ENCODE results near the gene ZNF280B. TPM values are rescaled to one million over a fixed set of nuclear protein-coding genes. Genes with fewer than 3 reads are reported as not detected.

The ZNF280B gene
- 2.7 TPM for polyA plus RNA-seq (2013, experiment 1 of 2; ENCODE audit: insufficient read length)
- polyA plus RNA-seq (2013, experiment 2 of 2; ENCODE audit: insufficient read length) = 2.9 TPM

DNA sequence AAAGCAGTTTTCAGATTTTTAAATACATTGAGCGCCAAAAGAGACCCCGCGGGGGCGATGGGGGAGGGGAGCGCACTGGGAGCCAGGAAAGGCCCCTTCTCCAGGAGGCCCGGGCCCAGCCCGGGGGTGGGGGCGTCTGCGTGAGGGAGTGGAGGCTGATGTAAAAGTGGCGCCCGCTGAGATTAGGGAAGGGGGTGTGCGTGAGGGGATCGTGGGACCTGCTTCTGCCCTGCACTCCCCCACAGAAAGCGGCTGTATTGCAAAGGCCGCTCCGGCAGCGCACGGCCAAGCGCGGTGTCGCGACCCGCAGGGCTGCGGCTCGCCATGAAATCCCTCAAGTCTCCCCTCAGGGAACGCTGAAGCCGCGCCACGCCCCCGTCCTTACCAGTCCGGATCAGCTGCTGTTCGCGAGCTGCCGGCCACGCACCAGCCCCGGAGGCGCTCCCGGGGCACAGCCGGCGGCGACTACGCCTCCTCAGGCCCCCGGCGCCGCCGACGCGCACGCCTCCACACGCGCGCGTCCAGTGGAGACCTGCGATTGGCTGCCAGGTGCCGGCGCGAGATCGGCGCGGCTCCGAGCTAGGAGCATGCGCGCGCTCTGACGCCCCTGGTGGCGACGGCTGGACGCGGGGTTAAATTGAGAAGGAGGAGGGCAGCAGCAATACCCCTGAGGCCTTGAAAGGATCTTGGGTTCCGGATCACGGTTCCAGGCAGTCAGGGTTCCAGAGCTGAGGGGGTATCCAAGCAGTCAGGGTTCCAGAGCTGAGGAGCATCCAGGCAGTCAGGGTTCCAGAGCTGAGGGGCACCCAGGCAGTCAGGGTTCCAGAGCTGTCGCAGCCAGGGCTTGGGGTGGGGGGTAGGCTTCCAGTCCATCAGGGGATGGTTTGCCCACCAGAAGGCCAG is at the start of gene ZNF280B:
ZNF280B (minus strand) TSS at position 469 of the 903 bp plus-strand sequence. CDS start 19,344 bp downstream, outside the sequence.
- peak; percentile 88 for DNase-seq

DNA sequence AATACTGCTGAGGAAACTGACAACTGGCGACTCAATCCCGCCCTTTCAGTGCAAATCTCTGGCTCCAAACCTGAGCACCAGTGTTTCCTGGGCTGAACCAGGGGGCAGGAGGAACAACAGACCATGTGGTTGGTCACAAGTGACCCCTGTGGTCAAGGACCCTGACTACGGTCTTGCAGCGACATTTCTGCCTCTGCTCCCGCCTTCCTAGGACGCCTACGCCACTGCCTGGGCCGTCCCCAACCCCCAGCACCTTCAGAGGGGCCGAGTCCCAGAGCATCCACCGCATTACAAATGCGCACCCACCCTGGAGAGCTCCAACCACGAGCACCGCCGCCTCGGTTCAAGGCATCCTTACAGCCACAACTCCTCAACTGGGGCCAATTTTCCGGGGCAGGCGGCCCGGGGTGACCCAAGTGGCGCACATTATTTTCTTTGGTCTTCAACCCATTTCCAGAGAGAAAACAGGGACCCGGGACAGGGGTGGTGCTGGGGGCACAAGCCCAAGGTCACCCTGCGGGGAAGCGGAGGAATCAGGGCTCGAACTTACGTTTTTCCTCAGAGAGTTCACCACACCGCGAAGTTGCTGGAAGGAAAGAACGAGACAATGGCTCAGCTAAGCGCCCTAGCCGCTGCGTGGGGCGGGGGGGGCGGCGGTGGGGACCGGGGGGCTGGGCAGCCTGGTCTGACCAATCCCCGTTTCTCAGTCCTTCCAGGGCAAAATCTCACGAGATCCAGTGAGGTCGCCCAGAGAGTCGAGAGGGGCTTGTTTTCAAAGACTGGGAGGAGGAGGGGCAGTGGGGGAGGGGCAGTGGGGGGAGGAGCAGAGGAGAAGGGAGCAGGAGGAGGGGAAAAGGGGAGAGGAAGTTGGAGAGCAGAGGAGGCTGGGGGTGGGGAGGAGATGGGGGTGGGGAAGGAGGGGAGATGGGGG is 48.7 kb upstream of the ZNF280B start:
- no peak for DNase-seq

DNA sequence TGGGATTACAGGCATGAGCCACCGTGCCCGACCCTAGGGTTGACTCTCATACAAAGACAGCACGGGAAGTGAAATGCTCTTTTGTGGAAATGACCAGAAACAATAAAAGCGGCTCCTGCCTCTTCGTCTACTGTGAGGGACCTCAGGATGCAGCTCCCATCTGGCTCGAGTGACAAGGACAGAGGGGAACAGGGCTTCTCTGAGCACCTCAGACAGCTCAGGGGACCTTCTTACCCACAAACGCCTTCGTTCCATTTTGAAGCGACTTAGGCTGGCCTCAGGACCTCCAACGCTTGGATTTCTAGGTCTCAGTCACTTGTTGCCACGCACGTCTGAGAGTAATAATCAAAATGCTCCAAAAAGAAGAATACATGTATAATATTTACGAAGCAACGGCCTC is 48.0 kb upstream of the ZNF280B start:
- no peak for DNase-seq

GRCh38 chr22:22555596-22555995 is 47.1 kb upstream of the ZNF280B start:
- DNase-seq = no peak

DNA sequence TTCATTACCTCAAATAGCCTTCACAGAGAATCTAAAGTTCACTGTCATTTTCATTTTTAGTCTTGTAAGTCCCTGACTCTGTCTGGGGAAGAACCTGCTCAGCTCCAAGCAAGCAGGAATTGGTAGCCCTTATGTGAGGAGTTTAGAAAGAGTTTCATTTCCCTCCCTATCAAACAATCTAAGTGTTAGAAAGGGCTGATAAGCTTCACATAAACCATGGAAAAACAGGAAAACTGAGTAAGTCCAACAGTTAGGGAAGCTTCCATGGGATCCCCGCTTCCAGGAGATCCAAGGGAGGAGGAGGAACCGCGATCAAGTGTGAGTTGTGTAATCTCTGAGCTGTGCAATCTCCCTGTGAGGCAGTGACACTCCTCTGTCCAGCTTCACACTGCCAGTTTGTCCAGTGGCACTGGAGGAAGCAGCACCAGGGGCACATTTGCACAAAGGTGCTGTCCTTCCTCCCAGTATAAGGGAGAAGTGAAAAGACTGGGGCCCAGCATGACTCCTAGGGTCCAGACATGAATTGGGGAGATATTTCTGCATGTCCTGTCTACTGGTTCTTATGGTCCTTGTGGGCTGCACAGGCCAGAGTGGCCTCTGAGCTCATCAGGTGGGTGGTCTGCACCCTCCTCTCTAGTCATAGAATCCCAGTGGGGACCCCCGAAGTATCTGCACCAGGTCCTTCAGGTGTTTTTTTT is 46.2 kb upstream of the ZNF280B start:
- no peak for DNase-seq

DNA sequence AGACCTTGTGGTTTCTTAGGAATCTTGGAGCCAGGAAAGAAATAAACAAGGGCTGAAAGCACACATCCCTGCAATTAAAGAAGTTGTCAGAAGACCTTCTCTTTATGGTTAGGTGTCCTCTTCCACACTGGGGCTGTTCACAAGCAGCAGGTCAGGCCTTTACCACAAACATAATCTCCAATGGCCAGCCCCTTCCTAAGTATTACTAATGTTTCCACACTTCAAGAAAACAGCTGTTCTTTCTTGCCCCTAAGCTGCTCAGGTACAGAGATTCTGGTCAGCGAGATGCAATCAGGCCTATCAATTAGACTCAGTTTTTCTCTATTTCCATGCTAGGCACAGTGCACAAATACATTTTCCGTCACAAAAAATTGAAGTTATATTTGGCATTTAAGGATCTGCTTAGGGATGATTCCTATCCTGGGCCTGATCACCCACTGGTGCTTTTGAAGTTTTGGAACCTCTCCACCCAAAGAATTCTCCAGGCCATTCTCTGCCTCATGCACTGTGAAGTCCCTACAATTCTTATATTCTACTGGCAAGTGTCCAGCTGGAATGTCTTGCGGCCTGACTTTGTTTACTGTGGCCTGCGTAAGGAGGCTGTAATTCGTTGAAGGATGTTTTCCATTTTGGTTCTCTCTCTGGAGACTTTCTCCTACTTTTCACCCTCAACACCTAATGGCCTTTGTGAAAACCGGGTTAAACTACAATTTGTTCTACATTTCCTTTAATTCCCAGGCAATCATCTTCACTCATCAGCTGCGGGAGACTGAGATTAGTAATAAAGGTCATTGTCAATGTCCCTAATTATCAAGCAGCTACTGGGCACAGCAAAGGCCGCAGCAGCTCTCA is 45.4 kb upstream of the ZNF280B start:
- DNase-seq = no peak

DNA sequence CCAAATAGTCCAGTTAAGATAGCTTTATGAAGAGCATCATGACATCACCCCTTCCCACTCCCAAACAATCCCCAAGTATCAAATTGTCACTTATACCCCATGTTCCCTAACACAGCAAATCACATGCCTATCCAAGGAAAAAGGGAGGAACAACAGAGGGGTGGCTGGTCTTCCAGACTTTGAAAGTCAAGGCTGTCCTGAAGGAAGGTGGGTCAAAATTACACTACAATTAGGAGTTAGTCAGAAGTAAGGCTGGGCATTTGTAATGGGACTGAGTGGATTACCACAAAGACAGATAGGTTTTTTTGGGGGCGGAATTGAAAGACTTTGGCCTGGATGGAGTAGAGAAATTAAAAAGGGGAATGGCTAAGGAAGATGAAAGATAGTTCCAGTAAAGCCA is 44.6 kb upstream of the ZNF280B start:
- DNase-seq = no peak

GRCh38 chr22:22552630-22553029 is 44.1 kb upstream of the ZNF280B start:
- no peak for DNase-seq

DNA sequence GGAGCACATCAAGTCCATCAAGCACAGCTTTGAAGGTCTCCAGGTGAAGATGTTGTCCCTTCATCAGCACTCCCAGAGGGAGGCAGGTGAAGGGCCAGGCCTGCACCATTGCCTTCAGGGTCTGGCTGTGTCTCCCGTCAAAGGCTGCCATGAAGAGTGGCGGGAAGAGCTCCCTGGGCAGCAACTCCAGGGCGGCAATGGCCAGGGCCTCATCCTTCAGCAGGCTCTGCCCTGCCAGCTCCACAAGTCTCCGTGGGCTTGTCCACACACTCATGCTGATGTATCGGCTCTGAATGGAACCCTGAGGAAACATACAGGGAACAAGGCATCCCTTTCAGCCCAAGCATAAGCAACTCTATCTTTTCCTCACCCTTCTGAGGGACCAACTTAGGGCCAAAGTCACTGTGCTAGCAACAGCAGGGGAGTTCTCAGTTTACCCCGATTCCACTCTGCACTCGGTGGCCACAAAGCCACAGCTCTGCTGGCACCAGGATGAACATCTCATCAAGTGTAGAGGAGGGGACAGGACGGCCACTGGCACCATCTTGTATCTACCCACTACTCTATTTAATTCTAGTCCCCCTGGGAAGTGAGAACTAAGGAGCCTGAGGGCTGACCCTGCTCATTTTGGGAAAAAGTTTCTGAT is 42.4 kb upstream of the ZNF280B start:
- no peak for DNase-seq

- DNase-seq = no peak
Measured at GRCh38 chr22:22548910-22549309, 40.4 kb upstream of the ZNF280B start.

GRCh38 chr22:22548317-22548716 is 39.8 kb upstream of the ZNF280B start:
- DNase-seq = no peak

- no peak for DNase-seq
Measured at GRCh38 chr22:22547692-22548300, 39.3 kb upstream of the ZNF280B start.

GRCh38 chr22:22547226-22547625 is 38.7 kb upstream of the ZNF280B start:
- DNase-seq = no peak

- DNase-seq = no peak
Measured at GRCh38 chr22:22546490-22546889, 37.9 kb upstream of the ZNF280B start.

GRCh38 chr22:22545084-22545483 is 36.5 kb upstream of the ZNF280B start:
- no peak for DNase-seq

GRCh38 chr22:22538226-22538989 is 29.9 kb upstream of the ZNF280B start:
- no peak for DNase-seq

GRCh38 chr22:22536916-22537315 is 28.4 kb upstream of the ZNF280B start:
- no peak for DNase-seq

DNA sequence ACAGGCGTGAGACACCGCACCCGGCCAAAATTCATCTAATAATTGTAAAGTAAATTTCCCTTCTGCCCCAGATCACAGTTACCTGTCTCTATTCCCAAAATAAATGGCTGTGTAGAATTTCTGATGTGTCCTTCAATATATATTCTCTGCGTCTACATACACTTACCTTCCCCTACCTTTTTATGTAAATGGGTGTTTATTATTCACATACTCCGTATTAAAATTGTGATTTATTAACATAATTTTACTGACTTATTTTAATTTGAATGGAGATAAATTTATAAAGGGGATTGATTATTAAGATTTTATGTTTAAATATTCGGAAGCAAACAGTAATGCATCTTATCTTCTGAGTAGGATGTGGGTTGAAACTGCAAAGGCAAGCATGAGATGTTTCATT is 28.0 kb upstream of the ZNF280B start:
- no peak for DNase-seq

DNA sequence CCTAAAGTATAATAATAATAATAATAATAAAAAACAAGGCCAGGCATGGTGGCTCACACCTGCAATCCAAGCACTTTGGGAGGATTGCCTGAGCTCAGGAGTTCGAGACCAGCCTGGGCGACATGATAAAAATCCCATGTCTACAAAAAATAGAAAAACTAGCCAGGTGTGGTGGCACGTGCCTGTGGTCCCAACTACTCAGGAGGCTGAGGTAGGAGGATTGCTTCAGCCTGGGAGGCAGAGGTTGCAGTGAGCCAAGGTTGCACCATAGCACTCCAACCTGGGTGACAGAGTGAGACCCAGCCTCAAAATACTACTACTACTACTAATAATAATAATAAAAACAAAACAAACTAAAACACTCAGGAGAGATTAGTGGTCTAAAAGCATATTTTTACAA is 27.1 kb upstream of the ZNF280B start:
- DNase-seq = no peak

All from fibroblast of skin of scalp (primary cell).